DND-41 (cell line): ENCODE data around the gene KCNG4.

Experiments
- ATAC-seq: fragments of 200-7000 bp; cut with Tn5 transposase; 3 replicates; pipeline ENCODE4 v1.9.1; 2021; ENCODE audit warnings: low read depth; ENCODE audit not compliant: insufficient read depth
- DNase-seq: peaks from one replicate; pipeline ENCODE4 v3.0.0-alpha.2; 2020
- H2AFZ ChIP-seq: 2 replicates; pipeline ENCODE4 v1.6.0; 2012; ENCODE audit warnings: low read depth, low read length
- H3K27ac ChIP-seq: 2 replicates; pipeline ENCODE4 v1.5.1; 2012; ENCODE audit warnings: low read length, inconsistent platforms
- H3K27me3 ChIP-seq: fragments of 200-600 bp; sonication (generic); 2 replicates; pipeline ENCODE4 v1.6.0; 2012; ENCODE audit warnings: low read length, mild to moderate bottlenecking, inconsistent platforms; ENCODE audit not compliant: insufficient read depth, poor library complexity
- H3K36me3 ChIP-seq: 2 replicates; pipeline ENCODE4 v1.5.1; 2012; ENCODE audit warnings: low read length, inconsistent platforms; ENCODE audit not compliant: insufficient read depth
- H3K4me1 ChIP-seq: 2 replicates; pipeline ENCODE4 v1.5.1; 2012; ENCODE audit warnings: mild to moderate bottlenecking, low read length; ENCODE audit not compliant: insufficient read depth
- H3K4me2 ChIP-seq: 2 replicates; pipeline ENCODE4 v1.6.0; 2012; ENCODE audit warnings: mild to moderate bottlenecking, moderate library complexity, low read length, inconsistent platforms; ENCODE audit not compliant: insufficient read depth
- H3K4me3 ChIP-seq, 2 experiments: fragments of 200-600 bp in 1 of 2; shearing (Covaris generic) in 1 of 2; 2 replicates each; pipeline ENCODE4 v1.5.1; 2012 to 2016; ENCODE audit warnings: inconsistent platforms in 2 of 2, low read length in 2 of 2, mild to moderate bottlenecking in 2 of 2, low read depth in 1 of 2, moderate library complexity in 1 of 2
- H3K79me2 ChIP-seq: 2 replicates; pipeline ENCODE4 v1.6.0; 2012; ENCODE audit warnings: low read length, inconsistent platforms; ENCODE audit not compliant: insufficient read depth
- H3K9ac ChIP-seq: 2 replicates; pipeline ENCODE4 v1.6.0; 2012; ENCODE audit warnings: low read depth, mild to moderate bottlenecking, inconsistent platforms, low read length, moderate library complexity
- H3K9me3 ChIP-seq: 2 replicates; pipeline ENCODE4 v1.5.1; 2012; ENCODE audit warnings: low read length, moderate library complexity, mild to moderate bottlenecking, inconsistent platforms; ENCODE audit not compliant: insufficient read depth, severe bottlenecking
- H4K20me1 ChIP-seq: 2 replicates; pipeline ENCODE4 v1.6.0; 2012; ENCODE audit warnings: low read length; ENCODE audit not compliant: insufficient read depth
- CTCF ChIP-seq: IDR thresholded peaks from 2 replicates; pipeline ENCODE4 v1.5.1; 2012; ENCODE audit warnings: borderline replicate concordance, low read length, moderate library complexity, mild to moderate bottlenecking; ENCODE audit not compliant: poor library complexity, severe bottlenecking; ENCODE audit errors: extremely low read depth
- EZH2 ChIP-seq: IDR thresholded peaks from 3 replicates; pipeline ENCODE4 v1.6.1; 2012; ENCODE audit warnings: borderline replicate concordance, low read depth, mild to moderate bottlenecking, moderate library complexity, low read length, inconsistent platforms; ENCODE audit not compliant: severe bottlenecking

The KCNG4 gene

GRCh38 chr16:84174396-84174795, 65.4 kb downstream of the KCNG4 start:
- peaks cover 7% of the 10 kb centered on the region for H3K4me1 ChIP-seq
- TF ChIP-seq CTCF (no peak), EZH2 (no peak)
- no peak overlapping the region for H3K4me2 ChIP-seq
- H3K36me3 ChIP-seq: peaks cover 19% of the 10 kb centered on the region
- ATAC-seq (no peak), DNase-seq (no peak)
- no peaks in the 10 kb centered on the region for H3K27me3 ChIP-seq
- no peaks in the 10 kb centered on the region for H3K9me3 ChIP-seq
- no peak overlapping the region for H3K27ac ChIP-seq
- H3K4me3 ChIP-seq: no peak overlapping the region
- H2AFZ ChIP-seq: no peak overlapping the region
- no peak overlapping the region for H3K9ac ChIP-seq
- H3K79me2 ChIP-seq: no peaks in the 10 kb centered on the region
- H4K20me1 ChIP-seq: peaks cover 6% of the 10 kb centered on the region; the same call in 1 of the 2 replicates

GRCh38 chr16:84169765-84170310, 70.0 kb downstream of the KCNG4 start:
- no peaks in the 10 kb centered on the region for H3K9me3 ChIP-seq
- ATAC-seq: no peak
- no peak for TF ChIP-seq EZH2
- TF ChIP-seq CTCF: no peak
- no peaks in the 10 kb centered on the region for H3K4me1 ChIP-seq
- no peaks in the 10 kb centered on the region for H3K79me2 ChIP-seq
- peaks cover 2% of the 10 kb centered on the region for H3K27me3 ChIP-seq
- H3K4me3 ChIP-seq: no peak overlapping the region
- H2AFZ ChIP-seq: no peak overlapping the region
- no peaks in the 10 kb centered on the region for H4K20me1 ChIP-seq
- no peak overlapping the region for H3K4me2 ChIP-seq
- H3K36me3 ChIP-seq: no peaks in the 10 kb centered on the region
- no peak overlapping the region for H3K9ac ChIP-seq
- DNase-seq: no peak
- H3K27ac ChIP-seq: no peak overlapping the region
